Stimulated activated effector memory CD8-positive, alpha-beta T cell treated with anti-CD3 and anti-CD28 coated beads, Interleukin-12 subunit alpha, Interleukin-12 subunit beta, amount 100 ng/mL, for 72 hours (primary cell): ENCODE data around the gene KCNJ14.
A peak's percentile ranks its signal among the peaks of the same experiment; 100 is the strongest.

Source experiments
- ATAC-seq: fragments of 150-1000 bp; cut with Tn5 transposase; 2 replicates; pipeline ENCODE4 v1.10.0; 2021
- DNase-seq, 2 donors: peaks; one replicate each; pipeline ENCODE4 v3.0.0; 2021 to 2022; ENCODE audit warnings: low spot score in 2 of 2
- H3K27ac Mint-ChIP-seq: one replicate; pipeline ENCODE4 v1.8.0; 2022; ENCODE audit warnings: mild to moderate bottlenecking, mixed read lengths
- H3K36me3 Mint-ChIP-seq: one replicate; pipeline ENCODE4 v1.8.0; 2022; ENCODE audit warnings: mild to moderate bottlenecking, mixed read lengths
- H3K4me1 Mint-ChIP-seq: one replicate; pipeline ENCODE4 v1.8.0; 2022; ENCODE audit warnings: mixed read lengths
- H3K4me3 Mint-ChIP-seq: one replicate; pipeline ENCODE4 v1.8.0; 2022; ENCODE audit warnings: mild to moderate bottlenecking, mixed read lengths
- H3K9me3 Mint-ChIP-seq: one replicate; pipeline ENCODE4 v1.8.0; 2022; ENCODE audit warnings: mixed read lengths

The KCNJ14 gene

GRCh38 chr19:48442116-48443035, 13.0 kb upstream of the KCNJ14 start:
- H3K36me3 Mint-ChIP-seq = peaks cover 29% of the 10 kb centered on the region
- ATAC-seq (no peak), DNase-seq (no peak)
- H3K9me3 Mint-ChIP-seq = no peaks in the 10 kb centered on the region
- H3K27ac Mint-ChIP-seq = peak overlapping the region; percentile 43
- peaks cover 19% of the 10 kb centered on the region for H3K4me1 Mint-ChIP-seq
- peak overlapping the region; percentile 57 for H3K4me3 Mint-ChIP-seq

- no peaks in the 10 kb centered on the region for H3K9me3 Mint-ChIP-seq
- peaks cover 38% of the 10 kb centered on the region for H3K36me3 Mint-ChIP-seq
- DNase-seq (no peak), ATAC-seq (no peak)
- H3K4me1 Mint-ChIP-seq = peaks cover 28% of the 10 kb centered on the region
- no peak overlapping the region for H3K27ac Mint-ChIP-seq
- no peak overlapping the region for H3K4me3 Mint-ChIP-seq
Observed at GRCh38 chr19:48443256-48443655, 12.1 kb upstream of the KCNJ14 start.

- no peak overlapping the region for H3K27ac Mint-ChIP-seq
- peak overlapping the region; percentile 90 for H3K4me3 Mint-ChIP-seq
- peaks cover 33% of the 10 kb centered on the region for H3K4me1 Mint-ChIP-seq
- ATAC-seq (no peak), DNase-seq (no peak)
- no peaks in the 10 kb centered on the region for H3K9me3 Mint-ChIP-seq
- H3K36me3 Mint-ChIP-seq = peaks cover 42% of the 10 kb centered on the region
Observed at GRCh38 chr19:48443731-48444128, 11.6 kb upstream of the KCNJ14 start.

DNA sequence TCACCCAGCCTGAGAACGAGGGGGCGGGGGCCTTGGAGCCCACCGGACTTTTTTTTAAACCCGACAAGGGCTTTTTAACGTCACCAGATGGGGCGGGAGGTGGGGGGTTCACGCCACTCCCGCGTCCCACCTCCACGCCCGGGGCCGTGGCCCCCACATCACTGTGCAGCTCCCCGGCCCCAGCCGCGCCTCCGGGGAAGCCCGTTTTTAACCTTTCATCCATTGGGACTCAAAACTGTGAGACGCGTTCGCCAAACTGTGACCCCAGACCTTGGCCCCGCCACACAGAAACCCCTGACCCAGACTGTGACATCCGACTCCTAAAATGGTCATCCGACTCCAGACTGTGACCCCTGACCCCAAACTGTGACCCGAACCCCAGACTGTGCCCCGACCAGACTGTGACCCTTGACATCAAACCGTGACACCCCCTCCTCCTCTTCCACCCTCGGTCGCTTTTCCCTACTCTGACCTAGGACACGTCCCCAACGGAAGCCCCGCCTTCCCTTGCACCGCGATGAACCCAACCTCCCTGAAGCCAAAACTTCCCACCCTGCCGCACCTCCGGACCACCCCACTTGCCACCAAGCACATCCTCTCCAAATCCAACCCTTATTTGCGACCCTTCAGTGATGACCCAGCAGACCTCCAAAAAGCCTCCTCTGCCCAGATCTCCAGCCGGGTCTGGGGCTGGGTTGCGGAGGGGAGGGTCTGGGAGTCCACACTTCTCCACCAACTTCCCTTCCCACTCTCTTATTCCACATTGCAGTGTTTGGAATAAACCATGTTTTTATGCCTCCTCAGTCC, 11.0 kb upstream of the KCNJ14 start:
- Mint-ChIP-seq H3K4me3 (peak overlapping the region; percentile 90), H3K27ac (peak overlapping the region; percentile 97)
- no peak for DNase-seq

DNA sequence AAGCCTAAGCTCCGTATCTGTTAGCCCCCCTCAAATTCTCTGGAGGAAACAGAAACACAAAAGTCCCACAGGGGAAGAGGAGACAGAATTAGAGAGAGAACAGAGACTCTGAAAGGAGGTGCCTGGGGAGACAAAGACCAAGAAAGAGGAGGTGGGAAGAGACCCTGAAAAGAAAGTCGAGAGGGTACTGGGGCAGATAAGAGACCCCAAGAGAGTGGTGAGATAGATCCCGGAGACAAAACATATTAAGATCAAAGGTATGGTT, 10.5 kb upstream of the KCNJ14 start:
- ATAC-seq (no peak), DNase-seq (no peak)
- peaks cover 54% of the 10 kb centered on the region for H3K36me3 Mint-ChIP-seq
- H3K27ac Mint-ChIP-seq = peak overlapping the region; percentile 97
- peak overlapping the region; percentile 90 for H3K4me3 Mint-ChIP-seq
- peaks cover 35% of the 10 kb centered on the region for H3K4me1 Mint-ChIP-seq
- no peaks in the 10 kb centered on the region for H3K9me3 Mint-ChIP-seq

More for the DNA sequence above, 11.0 kb upstream of the KCNJ14 start:
- H3K4me1 Mint-ChIP-seq = peaks cover 35% of the 10 kb centered on the region
- ATAC-seq = no peak
- H3K36me3 Mint-ChIP-seq = peaks cover 49% of the 10 kb centered on the region
- H3K9me3 Mint-ChIP-seq = no peaks in the 10 kb centered on the region

DNA sequence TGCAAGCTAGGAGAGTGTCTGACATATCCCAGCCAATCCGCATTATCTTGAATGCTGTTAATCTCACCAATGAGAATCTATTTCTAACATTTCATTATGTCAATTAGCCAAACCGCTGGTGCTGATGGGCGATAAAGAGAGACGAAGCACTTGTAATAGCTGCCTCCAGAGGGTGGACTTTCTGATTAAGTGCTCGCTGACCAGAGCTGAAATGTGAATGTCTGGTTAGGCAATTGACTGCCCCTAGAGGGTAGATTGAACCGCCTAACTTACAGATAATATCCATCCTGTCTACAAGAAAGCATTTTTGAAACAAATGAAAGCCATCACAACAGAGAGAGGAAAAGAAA, 10.1 kb upstream of the KCNJ14 start:
- H3K9me3 Mint-ChIP-seq = no peaks in the 10 kb centered on the region
- peaks cover 35% of the 10 kb centered on the region for H3K4me1 Mint-ChIP-seq
- H3K27ac Mint-ChIP-seq = peak overlapping the region; percentile 97
- H3K4me3 Mint-ChIP-seq = peak overlapping the region; percentile 90
- peaks cover 58% of the 10 kb centered on the region for H3K36me3 Mint-ChIP-seq
- DNase-seq (peak in 1 of 2 donors; percentile 70), ATAC-seq (peak; percentile 53)

GRCh38 chr19:48445606-48446481, 9.5 kb upstream of the KCNJ14 start, which contains the start of gene GRWD1:
TSS of gene GRWD1 (plus strand) at chr19:48445983. CDS start at chr19:48446006, 23 bp downstream.
- H3K27ac Mint-ChIP-seq = peak within 1 kb of the TSS; percentile 97
- DNase-seq (peak; percentile 67 to 93), ATAC-seq (peak; percentile 92)
- peaks cover 64% of the 10 kb centered on the region for H3K36me3 Mint-ChIP-seq
- peak within 1 kb of the TSS; percentile 90 for H3K4me3 Mint-ChIP-seq
- H3K4me1 Mint-ChIP-seq = peaks cover 35% of the 10 kb centered on the region
- no peaks in the 10 kb centered on the region for H3K9me3 Mint-ChIP-seq

- DNase-seq = no peak
- H3K4me1 Mint-ChIP-seq = peaks cover 40% of the 10 kb centered on the region
- H3K27ac Mint-ChIP-seq = peak overlapping the region; percentile 97
- H3K9me3 Mint-ChIP-seq = no peaks in the 10 kb centered on the region
- peaks cover 71% of the 10 kb centered on the region for H3K36me3 Mint-ChIP-seq
- ATAC-seq = no peak
- peak overlapping the region; percentile 90 for H3K4me3 Mint-ChIP-seq
Observed at GRCh38 chr19:48446579-48446978, 8.8 kb upstream of the KCNJ14 start.

- H3K36me3 Mint-ChIP-seq = peaks cover 83% of the 10 kb centered on the region
- peak overlapping the region; percentile 8 for H3K27ac Mint-ChIP-seq
Observed at GRCh38 chr19:48448563-48448962, 6.8 kb upstream of the KCNJ14 start.

GRCh38 chr19:48450441-48450840, 4.9 kb upstream of the KCNJ14 start:
- no peak for ATAC-seq
- H3K4me3 Mint-ChIP-seq = no peak overlapping the region
- H3K4me1 Mint-ChIP-seq = peaks cover 45% of the 10 kb centered on the region
- H3K27ac Mint-ChIP-seq = no peak overlapping the region
- no peak for DNase-seq
- no peaks in the 10 kb centered on the region for H3K9me3 Mint-ChIP-seq
- H3K36me3 Mint-ChIP-seq = peaks cover 98% of the 10 kb centered on the region

More at GRCh38 chr19:48448563-48448962, 6.8 kb upstream of the KCNJ14 start:
- peaks cover 47% of the 10 kb centered on the region for H3K4me1 Mint-ChIP-seq
- H3K9me3 Mint-ChIP-seq = no peaks in the 10 kb centered on the region
- ATAC-seq = no peak
- H3K4me3 Mint-ChIP-seq = no peak overlapping the region
- DNase-seq = no peak

- peaks cover 98% of the 10 kb centered on the region for H3K36me3 Mint-ChIP-seq
- ATAC-seq (no peak), DNase-seq (no peak)
- H3K9me3 Mint-ChIP-seq = no peaks in the 10 kb centered on the region
- no peak overlapping the region for H3K4me3 Mint-ChIP-seq
- H3K27ac Mint-ChIP-seq = no peak overlapping the region
- H3K4me1 Mint-ChIP-seq = peaks cover 42% of the 10 kb centered on the region
Observed at GRCh38 chr19:48450863-48451262, 4.5 kb upstream of the KCNJ14 start.

DNA sequence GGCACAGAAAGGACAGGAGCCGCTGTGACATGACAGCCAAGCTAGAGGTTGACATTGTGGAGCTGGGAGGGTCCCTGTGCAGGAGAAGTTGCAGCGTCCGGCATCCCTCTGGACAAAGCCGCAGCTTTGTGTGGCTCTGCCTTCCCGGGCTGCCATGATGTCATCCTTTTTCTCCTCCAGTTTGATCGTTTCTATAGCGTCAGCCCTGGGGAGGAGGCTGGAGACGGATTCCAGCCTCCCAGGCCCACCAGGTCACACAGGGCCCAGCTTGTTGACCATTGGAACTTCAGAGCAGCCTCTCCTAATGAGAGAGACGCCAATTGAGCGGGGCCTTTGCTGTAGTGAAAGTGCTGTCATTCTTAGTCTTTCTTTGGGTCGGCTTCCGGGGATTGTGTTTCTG, 3.8 kb upstream of the KCNJ14 start:
- peaks cover 94% of the 10 kb centered on the region for H3K36me3 Mint-ChIP-seq
- no peak for ATAC-seq
- no peaks in the 10 kb centered on the region for H3K9me3 Mint-ChIP-seq
- no peak for DNase-seq
- peaks cover 42% of the 10 kb centered on the region for H3K4me1 Mint-ChIP-seq
- H3K27ac Mint-ChIP-seq = no peak overlapping the region
- H3K4me3 Mint-ChIP-seq = no peak overlapping the region

GRCh38 chr19:48452289-48453190, 2.8 kb upstream of the KCNJ14 start:
- Mint-ChIP-seq H3K36me3 (peaks cover 94% of the 10 kb centered on the region), H3K4me3 (no peak overlapping the region), H3K4me1 (peaks cover 40% of the 10 kb centered on the region), H3K27ac (no peak overlapping the region), H3K9me3 (no peaks in the 10 kb centered on the region)
- ATAC-seq (no peak), DNase-seq (no peak)

- H3K9me3 Mint-ChIP-seq = no peaks in the 10 kb centered on the region
- H3K4me1 Mint-ChIP-seq = peaks cover 25% of the 10 kb centered on the region
- peaks cover 94% of the 10 kb centered on the region for H3K36me3 Mint-ChIP-seq
- H3K4me3 Mint-ChIP-seq = no peak overlapping the region
- no peak for ATAC-seq
- peak overlapping the region; percentile 68 for H3K27ac Mint-ChIP-seq
- DNase-seq = no peak
Observed at GRCh38 chr19:48454150-48454730, 1.1 kb upstream of the KCNJ14 start.
